HepG2 (cell line): Measurements from ENCODE around the gene NCMAP. TPM values are rescaled to one million over a fixed set of nuclear protein-coding genes. Genes with fewer than 3 reads are reported as not detected.

ENCODE experiments used
- ATM ChIP-seq: fragments of 450-650 bp; IDR thresholded peaks from 2 replicates; pipeline ENCODE4 v1.7.1; 2017; ENCODE audit warnings: mild to moderate bottlenecking, borderline replicate concordance
- EED ChIP-seq: sonication (generic); formaldehyde crosslinking; IDR thresholded peaks from 2 replicates; pipeline ENCODE4 v1.5.0; 2020; ENCODE audit warnings: mild to moderate bottlenecking, missing genetic modification reagents
- EHMT2 ChIP-seq: fragments of 200-600 bp; sonication (generic); IDR thresholded peaks from 2 replicates; pipeline ENCODE4 v1.7.0; 2017; ENCODE audit warnings: antibody characterized with exemption, low read depth, low read length, borderline replicate concordance
- FOXJ3 ChIP-seq: sonication (generic); formaldehyde crosslinking; IDR thresholded peaks from 2 replicates; pipeline ENCODE4 v1.4.0; 2020; ENCODE audit warnings: missing genetic modification reagents, mild to moderate bottlenecking, borderline replicate concordance
- HNF4G ChIP-seq, 2 experiments: sonication (generic) in 1 of 2; formaldehyde crosslinking in 1 of 2; IDR thresholded peaks; 2 replicates each; pipeline versions ENCODE4 v1.4.0 to v1.6.1; 2011 to 2020; ENCODE audit warnings: borderline replicate concordance in 2 of 2, low read depth in 2 of 2, mild to moderate bottlenecking in 2 of 2, low read length in 1 of 2, missing genetic modification reagents in 1 of 2, moderate library complexity in 1 of 2
- KAT2B ChIP-seq: fragments of 150-350 bp; IDR thresholded peaks from 2 replicates; pipeline ENCODE4 v1.6.1; 2014; ENCODE audit warnings: low read depth, low read length, borderline replicate concordance
- KLF12 ChIP-seq: sonication (generic); formaldehyde crosslinking; IDR thresholded peaks from 2 replicates; pipeline ENCODE4 v1.4.0; 2020; ENCODE audit warnings: missing genetic modification reagents, borderline replicate concordance
- MED1 ChIP-seq: sonication (generic); formaldehyde crosslinking; IDR thresholded peaks from 2 replicates; pipeline ENCODE4 v1.4.0; 2020; ENCODE audit warnings: missing genetic modification reagents
- MLX ChIP-seq: IDR thresholded peaks from 2 replicates; pipeline ENCODE4 v1.6.1; 2016
- MTA3 ChIP-seq: sonication (generic); formaldehyde crosslinking; IDR thresholded peaks from 2 replicates; pipeline ENCODE4 v1.4.0; 2020; ENCODE audit warnings: missing genetic modification reagents
- RERE ChIP-seq: IDR thresholded peaks from 2 replicates; pipeline ENCODE4 v1.6.1; 2016; ENCODE audit warnings: low read depth, missing genetic modification reagents, missing compliant biosample characterization
- RNF2 ChIP-seq: fragments of 450-650 bp; conservative IDR thresholded peaks from 2 replicates; pipeline ENCODE4 v1.6.1; 2016; ENCODE audit warnings: low read depth
- SMYD3 ChIP-seq: sonication (generic); formaldehyde crosslinking; IDR thresholded peaks from 2 replicates; pipeline ENCODE4 v1.8.1; 2023; ENCODE audit warnings: mild to moderate bottlenecking, missing genetic modification reagents
- ZNF18 ChIP-seq: sonication (generic); formaldehyde crosslinking; IDR thresholded peaks from 2 replicates; pipeline ENCODE4 v1.8.0; 2022; ENCODE audit warnings: mild to moderate bottlenecking, missing genetic modification reagents; ENCODE audit not compliant: insufficient replicate concordance
- ZNF205 ChIP-seq: IDR thresholded peaks from 2 replicates; pipeline ENCODE4 v1.6.1; 2018; ENCODE audit warnings: missing biosample characterization, missing genetic modification reagents
- ZNF331 ChIP-seq: sonication (generic); formaldehyde crosslinking; IDR thresholded peaks from 2 replicates; pipeline ENCODE4 v1.4.0; 2020; ENCODE audit warnings: missing genetic modification reagents
- ZNF335 ChIP-seq: sonication (generic); formaldehyde crosslinking; IDR thresholded peaks from 2 replicates; pipeline ENCODE4 v1.4.0; 2020; ENCODE audit warnings: missing genetic modification reagents
- ZNF430 ChIP-seq: sonication (generic); formaldehyde crosslinking; IDR thresholded peaks from 2 replicates; pipeline ENCODE4 v1.9.0; 2021; ENCODE audit warnings: mild to moderate bottlenecking, missing genetic modification reagents
- ZNF597 ChIP-seq: sonication (generic); formaldehyde crosslinking; IDR thresholded peaks from 2 replicates; pipeline ENCODE4 v1.5.0; 2020; ENCODE audit warnings: missing genetic modification reagents
- ZNF776 ChIP-seq: sonication (generic); formaldehyde crosslinking; IDR thresholded peaks from 2 replicates; pipeline ENCODE4 v1.4.0; 2020; ENCODE audit warnings: mild to moderate bottlenecking, missing genetic modification reagents
- polyA plus RNA-seq, 8 experiments: library from polyadenylated mRNA; depleted of rRNA in 3 of 8; stranded (reverse) in 7 of 8; unstranded in 1 of 8; fragments of >200 nt; fragmentation: Illumina TruSeq in 4 of 8; extraction: Trizol in 4 of 8; gene quantifications; 2 replicates each; pipeline versions ENCODE4 v1.2.1 to v1.2.3, GENCODE V29; 2011 to 2016; ENCODE audit warnings: low read depth in 4 of 8, missing spikeins in 1 of 8, mixed read lengths in 1 of 8; ENCODE audit not compliant: insufficient read depth in 1 of 8
- total RNA-seq, 5 experiments: library from RNA; depleted of rRNA; stranded (reverse); fragments of >200 nt; fragmentation: Illumina TruSeq; extraction: Trizol; gene quantifications; 2 replicates each; pipeline ENCODE4 v1.2.3, GENCODE V29; 2016; ENCODE audit warnings: low read depth in 1 of 5

The NCMAP gene
- total and polyA plus RNA-seq, 2 of the 13 experiments (the other 11 are each of a cell fraction or from before 2014, with no cell fraction given): 2.7 to 20.0 TPM

GRCh38 chr1:24567792-24568388 is 12.0 kb downstream of the NCMAP start (continued):
- peak; percentile 47; the same call in 1 of the 2 replicates for TF ChIP-seq ZNF776 (CRISPR knock-in tag)
- TF ChIP-seq EED: no peak
- TF ChIP-seq ZNF335 (CRISPR knock-in tag): peak; percentile 83; the same call in 1 of the 2 replicates
- no peak for TF ChIP-seq KAT2B
- peak; percentile 94; the same call in 1 of the 2 replicates for TF ChIP-seq ZNF430 (CRISPR knock-in tag)
- TF ChIP-seq ZNF18 (CRISPR knock-in tag): peak; percentile 62
- peak; percentile 51; the same call in 1 of the 2 replicates for TF ChIP-seq RNF2
- peak; percentile 67; the same call in 1 of the 2 replicates for TF ChIP-seq ZNF205 (CRISPR knock-in tag)
- TF ChIP-seq ZNF597 (CRISPR knock-in tag): no peak
- peak; percentile 90 for TF ChIP-seq HNF4G (IDR thresholded peaks at IDR 0.05; ENCODE audit: borderline replicate concordance, low read depth, low read length)
- TF ChIP-seq HNF4G (CRISPR knock-in tag; IDR thresholded peaks at IDR 0.05; ENCODE audit: borderline replicate concordance, low read depth): peak; percentile 91
- TF ChIP-seq MLX (CRISPR knock-in tag): peak; percentile 85
- TF ChIP-seq EHMT2: no peak; the same call in 1 of the 2 replicates
- TF ChIP-seq KLF12: peak; percentile 83; the same call in 1 of the 2 replicates
- TF ChIP-seq ATM: no peak
- TF ChIP-seq SMYD3 (CRISPR knock-in tag): 0 out of 2 replicates have a peak, but pooled peaks have one; percentile 65
- TF ChIP-seq FOXJ3 (CRISPR knock-in tag): peak; percentile 95
- TF ChIP-seq RERE: peak; percentile 57; the same call in 1 of the 2 replicates
- TF ChIP-seq MED1: peak; percentile 90
- peak; percentile 86 for TF ChIP-seq ZNF331 (CRISPR knock-in tag)
- no peak for TF ChIP-seq MTA3 (CRISPR knock-in tag)
